Fibroblast of villous mesenchyme (primary cell): Measurements from ENCODE around the gene SYCE3. TPM values are rescaled to one million over a fixed set of nuclear protein-coding genes. Genes with fewer than 3 reads are reported as not detected.
A peak's percentile ranks its signal among the peaks of the same experiment; 100 is the strongest.

ENCODE experiments used
- DNase-seq: peaks from one replicate; pipeline ENCODE4 v3.0.0-alpha.2; 2010; ENCODE audit warnings: low read depth
- H3K4me3 ChIP-seq: 2 replicates; pipeline ENCODE4 v1.5.1; 2011; ENCODE audit warnings: low read depth, mild to moderate bottlenecking, low read length
- CTCF ChIP-seq: IDR thresholded peaks from 2 replicates; pipeline ENCODE4 v1.5.1; 2012; ENCODE audit warnings: low read depth, mild to moderate bottlenecking, low read length; ENCODE audit not compliant: insufficient read depth
- total RNA-seq: library from RNA; depleted of rRNA; stranded (reverse); fragments of >200 nt; gene quantifications from 2 replicates; pipeline ENCODE4 v1.2.3, GENCODE V29; 2012

SYCE3 gene
- total RNA-seq, 1 donor, result not detected

GRCh38 chr22:50526108-50526833 is 36.4 kb downstream of the SYCE3 start:
- DNase-seq, result peak; percentile 73
- TF ChIP-seq CTCF, result peak; percentile 53
- peak overlapping the region; percentile 71 for H3K4me3 ChIP-seq

- TF ChIP-seq CTCF, result no peak
- H3K4me3 ChIP-seq, result peak overlapping the region; percentile 71
- no peak for DNase-seq
Measured at GRCh38 chr22:50525858-50526107, 36.9 kb downstream of the SYCE3 start.

GRCh38 chr22:50525104-50525857 is 37.4 kb downstream of the SYCE3 start, which contains the start of gene SCO2:
SCO2 (minus strand) TSS chr22:50525598; CDS start chr22:50524411, 1,187 bp downstream.
- peak; percentile 97 for DNase-seq
- peak; percentile 54 for TF ChIP-seq CTCF
- H3K4me3 ChIP-seq, result peak within 1 kb of the TSS; percentile 71

- TF ChIP-seq CTCF, result no peak
- H3K4me3 ChIP-seq, result peak overlapping the region; percentile 71
- no peak for DNase-seq
Measured at GRCh38 chr22:50524676-50525103, 38.0 kb downstream of the SYCE3 start.

GRCh38 chr22:50523806-50524675 is 38.7 kb downstream of the SYCE3 start:
- H3K4me3 ChIP-seq, result peak overlapping the region; percentile 71
- no peak for TF ChIP-seq CTCF
- DNase-seq, result no peak

GRCh38 chr22:50523458-50523805 is 39.3 kb downstream of the SYCE3 start:
- H3K4me3 ChIP-seq, result no peak overlapping the region
- no peak for TF ChIP-seq CTCF
- DNase-seq, result no peak
